ENCODE measurements around the gene INPP5J.
A peak's percentile ranks its signal among the peaks of the same experiment; 100 is the strongest.
"Not testable (repeated sequence)": the region's sequence is repeated elsewhere in the genome, so short reads cannot be mapped to it uniquely, and the experiment has no call there.

Gene INPP5J

DNA sequence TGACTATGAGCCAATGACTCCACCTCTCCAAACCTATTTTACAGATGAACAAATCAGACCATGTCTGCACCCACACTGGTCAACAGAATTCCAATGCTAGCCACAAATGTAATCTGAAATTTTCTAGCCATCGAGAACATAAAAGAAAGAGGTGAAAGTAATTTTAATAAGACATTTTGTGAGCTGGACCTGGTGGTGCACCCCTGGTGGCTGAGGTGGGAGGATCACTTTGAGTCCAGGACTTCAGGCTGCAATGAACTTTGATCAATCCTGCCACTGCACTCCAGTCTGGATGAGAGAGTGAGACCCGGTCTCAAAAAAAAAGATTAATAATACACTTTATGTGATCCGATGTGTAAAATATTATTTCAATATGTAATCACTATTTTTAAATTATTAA is 27.8 kb downstream of the INPP5J start:
- no peak for DNase-seq

DNA sequence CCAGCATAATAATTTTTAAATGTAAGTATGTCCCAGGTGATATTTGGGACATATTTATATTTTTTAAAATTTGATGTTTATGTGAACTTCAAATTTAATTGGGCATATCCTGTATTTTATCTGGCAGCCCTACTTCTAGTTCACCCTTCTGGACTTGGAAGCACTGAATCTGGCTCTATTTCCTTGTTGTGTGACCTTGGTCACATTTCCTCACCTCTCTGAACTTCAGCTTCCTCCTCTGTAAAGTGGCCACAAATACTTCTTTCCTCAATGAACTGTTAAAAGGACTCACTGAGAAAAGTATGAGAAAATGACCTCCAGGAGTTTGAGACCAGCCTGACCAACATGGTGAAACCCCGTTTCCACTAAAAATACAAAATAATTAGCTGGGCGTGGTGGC is 29.1 kb downstream of the INPP5J start:
- no peak for DNase-seq

DNA sequence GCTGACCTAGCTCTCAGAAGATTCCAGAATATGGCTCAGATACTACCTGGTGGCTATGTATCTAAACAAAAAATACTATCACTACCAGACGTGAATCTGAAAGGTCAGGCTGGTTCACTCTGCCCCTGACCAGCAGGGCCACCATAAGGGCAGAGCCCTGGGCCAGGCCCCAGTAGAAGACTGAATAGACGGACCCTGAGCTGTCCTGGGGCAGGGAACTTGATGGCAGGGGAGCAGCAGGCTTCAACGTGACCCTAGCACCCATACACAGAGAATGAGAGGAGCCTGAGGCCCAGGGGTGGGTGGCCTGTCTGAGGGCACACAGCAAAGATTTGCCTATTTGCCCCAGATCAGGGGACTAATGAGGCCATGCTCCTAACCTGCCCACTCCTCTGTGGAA is 30.6 kb downstream of the INPP5J start:
- no peak for DNase-seq

DNA sequence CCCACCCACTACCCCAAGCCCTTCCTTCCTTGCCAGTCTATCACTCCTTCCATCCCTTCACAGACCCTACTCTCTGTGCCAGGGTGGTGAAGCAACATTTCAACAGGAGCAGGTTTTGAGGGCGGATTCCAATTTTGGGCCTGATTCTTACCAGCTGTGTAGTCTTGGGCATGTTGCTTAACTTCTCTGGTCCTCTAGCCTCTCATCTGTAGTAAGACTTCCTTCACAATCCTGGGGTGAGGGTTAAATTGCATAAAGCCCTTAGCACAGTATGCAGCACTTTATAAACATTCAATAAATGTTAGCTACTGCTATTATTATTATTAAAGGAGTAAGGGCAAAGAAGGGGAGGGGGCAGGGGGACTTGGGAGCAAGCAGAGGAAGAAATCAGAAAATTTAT is 32.2 kb downstream of the INPP5J start:
- DNase-seq = no peak

DNA sequence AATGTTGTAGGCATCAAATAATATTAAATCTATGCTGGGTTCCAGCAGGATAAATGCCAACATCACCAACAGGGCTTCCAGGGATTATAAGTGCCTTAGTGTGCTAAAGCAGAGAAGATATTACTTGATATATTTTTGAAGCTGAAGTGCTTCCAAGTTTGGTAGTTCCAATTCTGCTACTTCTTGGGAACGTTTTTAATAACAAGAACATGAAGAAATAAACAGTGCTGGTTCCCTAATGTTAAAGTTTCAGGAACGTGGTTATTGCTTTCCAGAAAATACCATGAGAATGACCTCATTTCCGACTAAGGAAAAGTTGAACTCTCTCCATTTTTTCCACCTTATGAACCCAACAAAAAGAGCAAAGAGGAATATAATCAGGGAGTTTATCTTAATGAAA is 32.7 kb downstream of the INPP5J start:
- no peak for DNase-seq

DNA sequence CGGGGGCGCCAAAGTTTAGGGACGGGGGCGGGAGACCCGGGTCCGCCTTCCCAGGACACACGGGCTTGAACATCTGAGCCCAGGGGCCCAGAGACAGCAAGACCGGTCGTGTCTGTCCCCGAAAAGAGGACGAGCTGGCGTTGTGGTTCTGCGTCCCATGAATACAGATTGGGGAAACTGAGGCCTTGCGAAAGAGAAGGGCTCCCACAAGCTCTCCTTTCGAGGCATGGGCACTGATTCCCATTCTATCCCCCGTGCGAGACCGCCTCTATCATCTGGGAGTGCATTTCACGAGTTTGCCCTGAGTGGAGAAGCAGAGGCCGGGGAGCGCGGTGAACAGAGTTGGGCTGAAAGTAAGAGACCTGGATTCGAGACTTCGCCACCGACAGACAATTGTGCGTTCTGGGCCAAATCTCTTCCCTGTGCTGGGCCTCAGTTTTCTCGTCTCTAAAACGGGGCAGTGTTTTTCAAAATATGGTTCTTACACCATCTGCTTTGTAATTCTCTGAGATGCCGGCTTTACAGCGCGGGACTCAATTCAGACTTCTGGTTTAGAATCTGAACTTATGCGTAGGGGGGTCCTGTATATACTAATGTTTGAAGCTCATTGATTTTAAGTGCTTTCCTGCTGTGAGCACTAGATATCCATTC is 37.7 kb downstream of the INPP5J start:
- peak; percentile 56 for DNase-seq

DNA sequence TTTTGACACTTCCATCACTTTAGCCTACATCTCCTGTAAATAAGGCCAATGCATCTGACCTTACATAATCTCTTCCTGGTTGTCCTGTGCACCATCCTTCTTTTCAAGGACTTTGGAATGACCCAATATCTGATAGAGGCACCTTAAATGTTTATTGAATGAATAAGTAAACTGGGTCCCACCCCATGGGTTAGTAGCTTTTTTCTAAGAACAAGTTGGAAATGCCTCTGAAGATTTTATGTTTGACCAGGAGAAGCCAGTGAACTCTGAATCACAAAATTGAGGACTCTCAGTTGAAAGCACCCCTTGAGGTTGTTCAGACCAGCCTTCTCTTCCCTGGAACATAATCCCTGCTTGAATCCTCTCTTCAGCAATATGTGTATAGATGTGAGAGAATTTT is 38.6 kb downstream of the INPP5J start:
- no peak for DNase-seq

DNA sequence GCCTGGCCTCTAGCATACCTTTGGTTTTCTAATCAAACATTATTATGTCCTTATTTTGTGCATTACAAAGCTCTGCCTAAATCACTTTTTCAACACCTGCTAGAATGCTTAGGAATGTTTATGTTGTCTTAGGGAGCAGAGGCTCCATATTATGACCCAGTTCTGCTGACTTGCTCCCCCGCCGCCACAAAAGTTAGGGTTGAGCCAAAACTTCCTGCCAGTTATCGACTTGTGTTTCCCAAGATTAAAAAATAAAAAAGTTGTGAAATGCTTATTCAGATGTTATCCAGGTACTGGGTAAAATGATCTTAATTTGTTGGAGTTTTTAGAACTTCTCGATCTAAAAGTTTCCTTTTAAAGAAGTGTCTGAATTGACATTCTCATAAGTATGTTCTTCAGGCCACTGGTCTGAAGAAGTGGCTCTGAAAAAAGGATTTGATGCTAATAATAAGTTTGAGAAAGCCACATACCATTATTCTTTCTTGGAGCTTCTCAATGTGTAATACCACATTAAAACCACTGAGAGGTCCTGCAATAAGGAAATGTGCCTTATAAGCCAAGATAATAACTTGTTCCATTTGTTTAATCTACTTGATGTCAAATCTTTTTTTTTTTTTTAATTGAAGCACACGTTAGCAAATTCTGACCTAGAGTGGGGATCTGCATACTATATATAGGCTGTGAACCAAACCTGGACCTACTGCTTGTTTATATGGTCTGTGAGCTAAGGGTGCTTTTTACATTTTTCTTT is 39.4 kb downstream of the INPP5J start:
- no peak for DNase-seq

DNA sequence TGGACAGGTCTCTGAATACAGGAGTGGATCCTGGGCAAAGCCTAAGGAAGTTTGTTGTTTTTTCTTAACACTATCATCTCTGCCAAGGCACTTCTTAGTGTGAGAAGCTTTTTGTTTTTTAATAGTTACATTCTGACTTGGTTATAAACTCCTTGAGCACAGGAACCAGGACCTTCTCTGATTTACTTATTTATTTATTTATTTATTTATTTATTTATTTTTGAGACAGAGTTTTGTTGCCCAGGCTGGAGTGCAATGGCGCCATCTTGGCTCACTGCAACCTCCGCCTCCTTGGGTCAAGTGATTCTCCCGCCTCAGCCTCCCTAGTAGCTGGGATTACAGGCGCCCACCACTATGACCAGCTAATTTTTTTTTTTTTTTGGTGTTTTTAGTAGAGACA is 48.2 kb downstream of the INPP5J start:
- no peak for DNase-seq

DNA sequence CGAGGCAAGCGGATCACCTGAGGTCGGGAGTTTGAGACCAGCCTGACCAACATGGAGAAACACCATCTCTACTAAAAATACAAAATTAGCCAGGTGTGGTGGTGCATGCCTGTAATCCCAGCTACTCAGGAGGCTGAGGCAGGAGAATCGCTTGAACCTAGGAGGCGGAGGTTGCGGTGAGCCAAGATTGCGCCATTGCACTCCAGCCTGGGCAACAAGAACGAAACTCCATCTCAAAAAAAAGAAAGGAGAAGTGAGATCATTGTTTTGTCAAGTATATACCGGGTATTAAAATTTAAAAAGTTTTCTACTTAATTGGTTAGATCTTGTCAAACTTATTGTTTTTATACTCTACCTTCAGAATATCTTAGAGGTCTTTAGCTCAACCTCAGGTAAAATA is 49.0 kb downstream of the INPP5J start:
- DNase-seq = not testable (repeated sequence)

DNA sequence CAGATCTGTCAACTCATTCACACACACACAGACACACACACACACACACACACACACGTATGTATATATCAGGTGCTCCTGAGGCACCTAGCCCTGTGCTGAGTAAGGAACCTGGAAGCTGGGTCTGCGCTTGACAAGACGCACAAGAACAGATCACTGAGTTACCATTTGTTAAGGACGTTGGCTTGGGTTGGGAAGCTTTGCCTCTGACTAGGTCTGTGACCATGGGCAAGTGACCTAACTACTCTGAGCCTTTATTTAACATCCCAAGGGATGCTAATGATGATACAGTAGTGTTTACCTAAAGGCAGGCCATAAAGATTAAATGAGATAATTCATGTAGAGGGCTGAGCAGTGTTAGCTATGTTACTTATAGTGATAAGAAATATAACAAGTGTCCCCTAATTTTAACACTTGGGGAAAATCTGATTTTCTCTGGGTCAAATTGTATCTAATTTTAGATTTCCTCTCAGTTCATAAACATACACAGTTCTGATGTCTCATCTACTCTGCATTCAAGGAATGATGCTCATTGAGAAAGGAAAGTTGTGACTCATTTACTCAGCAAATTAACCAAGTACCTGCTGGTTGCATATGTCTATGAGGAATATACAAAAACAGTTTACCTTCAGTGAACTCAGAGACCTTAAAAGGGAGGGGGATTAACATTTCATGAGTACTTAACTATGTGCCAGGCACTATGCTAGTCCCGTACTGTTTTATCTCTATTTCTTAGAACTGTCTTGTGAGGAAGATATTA is 50.8 kb downstream of the INPP5J start:
- no peak for DNase-seq

DNA sequence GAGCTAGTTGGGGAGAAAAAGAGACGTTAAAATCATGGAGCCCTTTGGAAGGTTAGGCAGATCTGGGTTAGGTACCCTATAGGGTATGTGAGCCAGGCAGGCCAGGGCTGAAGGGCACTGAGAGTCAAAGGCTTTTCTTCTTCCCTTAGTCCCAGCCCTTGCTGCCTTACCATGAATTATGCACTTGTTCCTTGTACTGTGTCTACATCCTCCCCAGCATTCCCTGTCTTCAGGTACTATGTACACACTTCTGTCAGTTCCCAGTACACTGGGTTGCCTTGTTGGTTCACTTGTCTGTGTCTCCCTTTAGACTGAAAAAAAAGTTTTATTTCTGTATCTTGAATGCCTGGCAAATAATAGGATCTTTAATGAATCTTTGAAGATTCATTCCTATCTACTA is 54.2 kb downstream of the INPP5J start:
- DNase-seq = no peak

DNA sequence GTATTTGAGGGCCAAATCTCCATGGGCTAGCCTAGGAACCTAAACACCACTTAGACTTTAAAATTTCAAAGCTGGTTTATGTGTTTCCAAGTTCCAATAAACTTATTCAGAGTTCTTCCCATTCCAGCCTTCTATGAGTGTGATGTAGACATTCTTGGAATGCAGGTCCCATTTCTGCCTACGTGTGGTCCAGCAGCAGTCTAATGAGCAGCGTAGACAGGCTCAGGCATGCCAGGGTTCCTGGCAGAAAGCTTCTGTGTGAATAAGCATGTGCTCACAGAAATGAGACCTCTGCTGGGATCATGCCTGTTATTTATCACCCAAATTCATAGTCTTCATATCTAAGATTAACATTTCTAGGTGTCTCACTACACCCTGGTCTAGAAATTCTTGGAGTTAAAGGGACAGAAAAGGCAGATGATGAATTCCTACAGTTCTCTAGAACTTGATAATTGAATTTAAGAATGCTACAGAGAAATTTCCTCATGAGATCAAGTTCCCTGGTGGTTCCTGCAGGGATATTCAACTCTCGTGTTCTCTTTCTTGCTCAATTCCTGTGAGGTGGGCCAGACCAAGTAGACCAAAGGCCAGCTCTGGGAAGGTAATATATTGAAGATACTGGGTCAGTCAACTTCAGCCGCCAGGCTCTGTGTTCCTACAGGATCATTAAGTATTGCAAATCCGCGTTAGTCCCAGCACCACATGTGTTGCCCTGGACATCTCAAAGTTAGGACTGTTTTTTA is 54.8 kb downstream of the INPP5J start:
- DNase-seq = no peak

DNA sequence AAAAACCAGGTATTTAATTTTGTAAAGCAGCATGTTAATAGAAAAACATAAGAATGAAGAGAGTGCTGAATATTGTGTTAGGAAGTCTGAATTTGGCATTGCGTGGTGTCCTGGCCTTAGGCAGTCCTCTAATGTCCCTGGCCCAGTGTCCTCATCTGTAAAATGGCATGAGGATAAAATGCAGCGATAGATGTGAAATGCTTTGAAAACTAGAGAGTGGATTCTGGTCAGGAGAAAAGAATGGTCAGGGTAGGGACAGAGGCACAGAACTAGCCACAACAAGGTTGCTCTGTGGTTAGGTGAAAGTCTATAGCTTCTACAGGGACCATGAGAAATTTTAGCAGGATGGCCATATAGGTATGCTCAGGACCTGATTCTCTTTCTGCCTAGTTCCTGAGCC is 56.1 kb downstream of the INPP5J start:
- DNase-seq = no peak

DNA sequence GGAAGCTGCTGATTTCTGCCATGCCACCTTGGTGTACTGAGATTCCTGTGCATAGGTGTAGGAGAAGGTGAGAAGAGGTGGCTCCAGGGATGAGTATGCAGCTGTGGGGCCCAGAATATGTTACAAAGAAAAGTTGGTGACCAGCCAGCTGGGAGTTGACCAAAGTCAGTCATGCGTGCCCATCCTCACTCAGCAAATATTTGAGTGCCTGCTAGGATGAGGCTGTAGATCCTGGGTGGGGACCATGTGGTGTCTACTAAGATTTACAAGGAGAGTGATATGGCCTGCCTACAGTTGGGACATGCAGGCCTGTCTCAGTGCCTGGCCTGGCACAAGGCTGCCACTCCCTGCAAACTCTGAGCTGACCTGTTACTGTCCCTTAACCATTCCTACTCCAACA is 56.6 kb downstream of the INPP5J start:
- DNase-seq = no peak

DNA sequence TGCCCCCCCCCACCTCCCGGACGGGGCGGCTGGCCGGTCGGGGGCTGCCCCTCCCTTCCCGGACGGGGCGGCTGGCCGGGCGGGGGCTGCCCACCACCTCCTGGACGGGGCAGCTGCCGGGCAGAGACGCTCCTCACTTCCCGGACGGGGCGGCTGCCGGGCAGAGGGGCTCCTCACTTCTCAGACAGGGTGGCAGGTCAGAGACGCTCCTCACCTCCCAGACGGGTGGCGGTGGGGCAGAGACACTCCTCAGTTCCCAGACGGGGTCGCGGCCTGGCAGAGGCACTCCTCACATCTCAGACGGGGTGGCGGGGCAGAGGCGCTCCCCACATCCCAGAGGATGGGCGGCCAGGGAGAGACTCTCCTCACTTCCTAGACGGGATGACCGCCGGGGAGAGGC is 61.2 kb downstream of the INPP5J start:
- no peak for DNase-seq

Data from right kidney (tissue), 1 donor.